Spleen (tissue), 11 donors: ENCODE measurements around the gene GNAS-AS1. TPM values are rescaled to one million over a fixed set of nuclear protein-coding genes. Genes with fewer than 3 reads are reported as not detected.
A peak's percentile ranks its signal among the peaks of the same experiment; 100 is the strongest.

Experiments
- DNase-seq: peaks from one replicate; pipeline ENCODE4 v3.0.0-alpha.2; 2020
- H3K27ac ChIP-seq, 8 donors: fragments of 200-600 bp; sonication (generic) in 7 of 8; 1 replicate in 4 of 8; 2 replicates in 4 of 8; pipeline versions ENCODE4 v1.5.0 to v1.8.0; 2016 to 2021; ENCODE audit warnings: inconsistent platforms in 4 of 8, mild to moderate bottlenecking in 4 of 8, moderate library complexity in 1 of 8
- H3K27me3 ChIP-seq, 7 donors: fragments of 200-600 bp; sonication (generic) in 6 of 7; replicated peaks in 1 of 7; 1 replicate in 4 of 7; 2 replicates in 3 of 7; pipeline versions ENCODE4 v1.5.0 to v1.8.0; 2016 to 2021; ENCODE audit warnings: inconsistent platforms in 3 of 7, mild to moderate bottlenecking in 1 of 7
- H3K36me3 ChIP-seq, 6 donors: fragments of 200-600 bp; sonication (generic) in 5 of 6; 1 replicate in 4 of 6; 2 replicates in 2 of 6; pipeline versions ENCODE4 v1.5.0 to v1.8.0; 2016 to 2021; ENCODE audit warnings: inconsistent platforms in 2 of 6
- H3K4me1 ChIP-seq, 6 donors: fragments of 200-600 bp; sonication (generic) in 5 of 6; 1 replicate in 3 of 6; 2 replicates in 3 of 6; pipeline versions ENCODE4 v1.5.0 to v1.8.0; 2016 to 2021; ENCODE audit warnings: inconsistent platforms in 3 of 6
- H3K4me3 ChIP-seq, 8 donors: fragments of 200-600 bp; sonication (generic) in 7 of 8; 1 replicate in 4 of 8; 2 replicates in 4 of 8; pipeline versions ENCODE4 v1.5.0 to v1.8.0; 2016 to 2021; ENCODE audit warnings: inconsistent platforms in 4 of 8, mild to moderate bottlenecking in 4 of 8, moderate library complexity in 2 of 8
- H3K9me3 ChIP-seq, 8 donors: fragments of 200-600 bp; sonication (generic) in 7 of 8; 1 replicate in 4 of 8; 2 replicates in 4 of 8; pipeline versions ENCODE4 v1.5.0 to v1.8.0; 2016 to 2021; ENCODE audit warnings: inconsistent platforms in 4 of 8
- POLR2A ChIP-seq, 3 donors: fragments of 450-650 bp; IDR thresholded peaks; one replicate each; pipeline ENCODE4 v1.5.1; 2017; ENCODE audit warnings: antibody characterized with exemption in 3 of 3, mild to moderate bottlenecking in 1 of 3
- POLR2AphosphoS5 ChIP-seq, 3 donors: sonication (generic); formaldehyde crosslinking; IDR thresholded peaks; one replicate each; pipeline ENCODE4 v1.5.1; 2017; ENCODE audit warnings: antibody characterized with exemption in 3 of 3
- WGBS, 5 donors: extraction: QIAGEN DNeasy Blood & Tissue Kit in 3 of 5; methylation state at CpG; one replicate each; pipeline versions ENCODE4 v1.1.5 to v1.1.7; 2013 to 2018; 5-methylcytosine and 5-hydroxymethylcytosine counted together
- intact Hi-C: fragments of 100-400 bp; cut with DNase I; formaldehyde crosslinking; loops from one replicate; pipeline ENCODE4 v1.15.0; 2023; ENCODE audit warnings: low total_unique reads
- polyA plus RNA-seq, 3 donors: library from polyadenylated mRNA; stranded (reverse); fragments of 200-250 nt; gene quantifications; one replicate each; pipeline ENCODE4 v1.2.1, GENCODE V29; 2013
- total RNA-seq, 7 donors: library from RNA; depleted of rRNA in 3 of 7; stranded (reverse); fragments of >200 nt in 3 of 7; fragmentation: NEBNext Ultra II Directional in 4 of 7; extraction: Animal tissue kit (Norgen Biotek cat#: 25700) in 4 of 7; gene quantifications; one replicate each; pipeline versions ENCODE4 v1.1.0 to v1.2.1, GENCODE V29; 2016 to 2021
- TF ChIP-seq, protein P1 (sequence below), 11 experiments: fragments of 200-600 bp in 7 of 11; fragments of 450-650 bp in 4 of 11; sonication (generic) in 4 of 11; IDR thresholded peaks in 8 of 11; conservative IDR thresholded peaks in 3 of 11; 1 replicate in 7 of 11; 2 replicates in 4 of 11; pipeline versions ENCODE4 v1.4.0 to v1.8.0; 2016 to 2021; ENCODE audit warnings: antibody characterized with exemption in 11 of 11, inconsistent platforms in 4 of 11, mild to moderate bottlenecking in 1 of 11
- donor health status: healthy with polysubstance abuse.
- donor health status: DM: no; HTN: no; CAD: no; lungs with moderate emphysema.
- donor health status: DM: no; HTN: no; CAD: no.
- donor health status: Bipolar disorder and iron deficiency.
- donor health status: healthy.
- donor health status: DM: no; HTN: no; CAD: no.
- donor health status: DM: yes; HTN: yes; CAD: no.

Gene GNAS-AS1
- total and polyA plus RNA-seq, 10 donors, result 0.18 to 1.1 (median 0.45) TPM; not detected in 2

GRCh38 chr20:58855506-58856389, 5.0 kb upstream of the GNAS-AS1 start:
- Histone ChIP-seq H3K27ac (no peak overlapping the region), H3K27me3 (peaks cover 0 to 93% (median 63%) of the 10 kb centered on the region in 7 donors), H3K4me1 (peaks cover 0 to 47% (median 36%) of the 10 kb centered on the region in 6 donors), H3K4me3 (peak overlapping the region in 1 of 8 donors; percentile 60), H3K9me3 (no peaks in the 10 kb centered on the region), H3K36me3 (no peaks in the 10 kb centered on the region)
- TF ChIP-seq, protein P1, sequence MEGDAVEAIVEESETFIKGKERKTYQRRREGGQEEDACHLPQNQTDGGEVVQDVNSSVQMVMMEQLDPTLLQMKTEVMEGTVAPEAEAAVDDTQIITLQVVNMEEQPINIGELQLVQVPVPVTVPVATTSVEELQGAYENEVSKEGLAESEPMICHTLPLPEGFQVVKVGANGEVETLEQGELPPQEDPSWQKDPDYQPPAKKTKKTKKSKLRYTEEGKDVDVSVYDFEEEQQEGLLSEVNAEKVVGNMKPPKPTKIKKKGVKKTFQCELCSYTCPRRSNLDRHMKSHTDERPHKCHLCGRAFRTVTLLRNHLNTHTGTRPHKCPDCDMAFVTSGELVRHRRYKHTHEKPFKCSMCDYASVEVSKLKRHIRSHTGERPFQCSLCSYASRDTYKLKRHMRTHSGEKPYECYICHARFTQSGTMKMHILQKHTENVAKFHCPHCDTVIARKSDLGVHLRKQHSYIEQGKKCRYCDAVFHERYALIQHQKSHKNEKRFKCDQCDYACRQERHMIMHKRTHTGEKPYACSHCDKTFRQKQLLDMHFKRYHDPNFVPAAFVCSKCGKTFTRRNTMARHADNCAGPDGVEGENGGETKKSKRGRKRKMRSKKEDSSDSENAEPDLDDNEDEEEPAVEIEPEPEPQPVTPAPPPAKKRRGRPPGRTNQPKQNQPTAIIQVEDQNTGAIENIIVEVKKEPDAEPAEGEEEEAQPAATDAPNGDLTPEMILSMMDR (IDR thresholded peaks at IDR 0.05 in 8 of 11, conservative IDR thresholded peaks at IDR 0.05 in 3 of 11), result no peak
- no peak for TF ChIP-seq POLR2A (IDR thresholded peaks at IDR 0.05)
- TF ChIP-seq POLR2AphosphoS5 (IDR thresholded peaks at IDR 0.05), result no peak
- intact Hi-C loops, result no loop called here
- DNase-seq, result no peak
- 46 to 59% (median 53%) methylated on average over 54 to 57 of the region's 57 CpGs for WGBS, 5 donors

DNA sequence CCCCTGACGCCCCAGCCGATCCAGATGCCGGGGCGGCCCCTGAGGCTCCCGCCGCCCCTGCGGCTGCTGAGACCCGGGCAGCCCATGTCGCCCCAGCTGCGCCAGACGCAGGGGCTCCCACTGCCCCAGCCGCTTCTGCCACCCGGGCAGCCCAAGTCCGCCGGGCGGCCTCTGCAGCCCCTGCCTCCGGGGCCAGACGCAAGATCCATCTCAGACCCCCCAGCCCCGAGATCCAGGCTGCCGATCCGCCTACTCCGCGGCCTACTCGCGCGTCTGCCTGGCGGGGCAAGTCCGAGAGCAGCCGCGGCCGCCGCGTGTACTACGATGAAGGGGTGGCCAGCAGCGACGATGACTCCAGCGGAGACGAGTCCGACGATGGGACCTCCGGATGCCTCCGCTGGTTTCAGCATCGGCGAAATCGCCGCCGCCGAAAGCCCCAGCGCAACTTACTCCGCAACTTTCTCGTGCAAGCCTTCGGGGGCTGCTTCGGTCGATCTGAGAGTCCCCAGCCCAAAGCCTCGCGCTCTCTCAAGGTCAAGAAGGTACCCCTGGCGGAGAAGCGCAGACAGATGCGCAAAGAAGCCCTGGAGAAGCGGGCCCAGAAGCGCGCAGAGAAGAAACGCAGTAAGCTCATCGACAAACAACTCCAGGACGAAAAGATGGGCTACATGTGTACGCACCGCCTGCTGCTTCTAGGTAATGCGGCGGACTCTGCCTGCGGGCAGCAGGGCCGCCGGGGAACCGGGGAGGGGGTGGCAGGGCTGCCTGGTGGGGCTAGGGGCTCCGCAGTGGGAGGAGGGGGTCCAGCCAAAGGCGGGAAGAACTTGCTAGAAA, 4.2 kb upstream of the GNAS-AS1 start:
- H3K36me3 ChIP-seq, result no peaks in the 10 kb centered on the region
- peaks cover 0 to 98% (median 69%) of the 10 kb centered on the region in 7 donors for H3K27me3 ChIP-seq
- TF ChIP-seq, protein P1 (IDR thresholded peaks at IDR 0.05 in 8 of 11, conservative IDR thresholded peaks at IDR 0.05 in 3 of 11), result no peak
- TF ChIP-seq POLR2A (IDR thresholded peaks at IDR 0.05) (no peak), POLR2AphosphoS5 (IDR thresholded peaks at IDR 0.05) (no peak)
- intact Hi-C loops, result no loop called here
- H3K4me3 ChIP-seq, result peak overlapping the region in 6 of 8 donors; percentile 22 to 60 (median 29)
- no peak overlapping the region for H3K27ac ChIP-seq
- peaks cover 0 to 47% (median 36%) of the 10 kb centered on the region in 6 donors for H3K4me1 ChIP-seq
- no peaks in the 10 kb centered on the region for H3K9me3 ChIP-seq
- no peak for DNase-seq
- 42 to 68% (median 52%) methylated on average over 34 to 75 of the region's 75 CpGs for WGBS, 5 donors

DNA sequence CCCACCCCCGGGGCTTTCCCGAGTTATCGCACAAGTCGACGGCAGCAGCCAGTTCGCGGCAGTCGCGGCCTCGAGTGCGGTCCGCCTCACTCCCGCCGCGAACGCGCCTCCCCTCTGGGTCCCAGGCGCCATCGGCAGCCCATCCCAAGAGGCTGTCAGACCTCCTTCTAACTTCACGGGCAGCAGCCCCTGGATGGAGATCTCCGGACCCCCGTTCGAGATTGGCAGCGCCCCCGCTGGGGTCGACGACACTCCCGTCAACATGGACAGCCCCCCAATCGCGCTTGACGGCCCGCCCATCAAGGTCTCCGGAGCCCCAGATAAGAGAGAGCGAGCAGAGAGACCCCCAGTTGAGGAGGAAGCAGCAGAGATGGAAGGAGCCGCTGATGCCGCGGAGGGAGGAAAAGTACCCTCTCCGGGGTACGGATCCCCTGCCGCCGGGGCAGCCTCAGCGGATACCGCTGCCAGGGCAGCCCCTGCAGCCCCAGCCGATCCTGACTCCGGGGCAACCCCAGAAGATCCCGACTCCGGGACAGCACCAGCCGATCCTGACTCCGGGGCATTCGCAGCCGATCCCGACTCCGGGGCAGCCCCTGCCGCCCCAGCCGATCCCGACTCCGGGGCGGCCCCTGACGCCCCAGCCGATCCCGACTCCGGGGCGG, 3.4 kb upstream of the GNAS-AS1 start:
- Histone ChIP-seq H3K4me3 (peak overlapping the region in 5 of 8 donors; percentile 22 to 60 (median 30)), H3K27me3 (peaks cover 0 to 98% (median 69%) of the 10 kb centered on the region in 7 donors), H3K4me1 (peaks cover 0 to 47% (median 36%) of the 10 kb centered on the region in 6 donors), H3K36me3 (no peaks in the 10 kb centered on the region), H3K9me3 (no peaks in the 10 kb centered on the region), H3K27ac (no peak overlapping the region)
- intact Hi-C loops, result no loop called here
- DNase-seq, result no peak
- 55 to 73% (median 59%) methylated on average over 38 to 63 of the region's 63 CpGs for WGBS, 5 donors
- TF ChIP-seq POLR2AphosphoS5 (IDR thresholded peaks at IDR 0.05), result no peak

- no peak overlapping the region for H3K4me3 ChIP-seq
- no peak for DNase-seq
- no peak overlapping the region for H3K27ac ChIP-seq
- 68 to 86% (median 78%) methylated on average over 4 to 6 of the region's 6 CpGs for WGBS, 5 donors
- no peaks in the 10 kb centered on the region for H3K36me3 ChIP-seq
- no peaks in the 10 kb centered on the region for H3K9me3 ChIP-seq
- no peak for TF ChIP-seq POLR2AphosphoS5 (IDR thresholded peaks at IDR 0.05)
- no peak for TF ChIP-seq POLR2A (IDR thresholded peaks at IDR 0.05)
- TF ChIP-seq, protein P1 (IDR thresholded peaks at IDR 0.05 in 8 of 11, conservative IDR thresholded peaks at IDR 0.05 in 3 of 11), result no peak
- peaks cover 0 to 47% (median 36%) of the 10 kb centered on the region in 6 donors for H3K4me1 ChIP-seq
- intact Hi-C loops, result no loop called here
- peaks cover 0 to 96% (median 67%) of the 10 kb centered on the region in 7 donors for H3K27me3 ChIP-seq
Measured at GRCh38 chr20:58853466-58853865, 2.8 kb upstream of the GNAS-AS1 start.
